GM20431 (cell line): ENCODE data around the gene ENOX1.

Experiments used
- in situ Hi-C: fragments of 300-500 bp; cut with MseI, MboI; formaldehyde crosslinking; loops from one replicate; pipeline ENCODE4 v1.15.0; 2020; ENCODE audit warnings: low sequenced_read_pairs; ENCODE audit not compliant: unreplicated experiment

Gene ENOX1

GRCh38 chr13:43285933-43286597 lies 500.7 kb downstream of the ENOX1 start:
- in situ Hi-C loops = no loop called here

- in situ Hi-C loops = no loop called here
These were observed 502.6 kb downstream of the ENOX1 start for GRCh38 chr13:43284162-43284561.

GRCh38 chr13:43279696-43280095 lies 507.1 kb downstream of the ENOX1 start:
- in situ Hi-C loops = no loop called here

- in situ Hi-C loops = no loop called here
These were observed 508.6 kb downstream of the ENOX1 start for GRCh38 chr13:43278127-43278526.

GRCh38 chr13:43277142-43277541 lies 509.6 kb downstream of the ENOX1 start:
- in situ Hi-C loops = no loop called here

- in situ Hi-C loops = no loop called here
These were observed 511.9 kb downstream of the ENOX1 start for GRCh38 chr13:43274881-43275280.

- in situ Hi-C loops = no loop called here
These were observed 513.4 kb downstream of the ENOX1 start for GRCh38 chr13:43273362-43273761.

GRCh38 chr13:43272851-43273250 lies 513.9 kb downstream of the ENOX1 start:
- in situ Hi-C loops = no loop called here

GRCh38 chr13:43271152-43271551 lies 515.6 kb downstream of the ENOX1 start:
- in situ Hi-C loops = no loop called here

GRCh38 chr13:43270130-43270830 lies 516.5 kb downstream of the ENOX1 start:
- in situ Hi-C loops = no loop called here

GRCh38 chr13:43269037-43269481 lies 517.7 kb downstream of the ENOX1 start:
- in situ Hi-C loops = no loop called here

GRCh38 chr13:43268632-43269031 lies 518.1 kb downstream of the ENOX1 start:
- in situ Hi-C loops = no loop called here

- in situ Hi-C loops = no loop called here
These were observed 518.9 kb downstream of the ENOX1 start for GRCh38 chr13:43267916-43268315.

GRCh38 chr13:43266936-43267615 lies 519.7 kb downstream of the ENOX1 start:
- in situ Hi-C loops = no loop called here

- in situ Hi-C loops = no loop called here
These were observed 521.7 kb downstream of the ENOX1 start for GRCh38 chr13:43265028-43265427.

- in situ Hi-C loops = no loop called here
These were observed 522.3 kb downstream of the ENOX1 start for GRCh38 chr13:43264458-43264857.

GRCh38 chr13:43263047-43263446 lies 523.7 kb downstream of the ENOX1 start:
- in situ Hi-C loops = no loop called here

- in situ Hi-C loops = no loop called here
These were observed 525.8 kb downstream of the ENOX1 start for GRCh38 chr13:43260999-43261398.

- in situ Hi-C loops = no loop called here
These were observed 528.0 kb downstream of the ENOX1 start for GRCh38 chr13:43258771-43259170.

GRCh38 chr13:43257765-43258164 lies 529.0 kb downstream of the ENOX1 start:
- in situ Hi-C loops = no loop called here

- in situ Hi-C loops = no loop called here
These were observed 534.8 kb downstream of the ENOX1 start for GRCh38 chr13:43251961-43252360.
